Measurements from ENCODE around the gene AKR1C4.
"Not testable (repeated sequence)": the region's sequence is repeated elsewhere in the genome, so short reads cannot be mapped to it uniquely, and the experiment has no call there.

The AKR1C4 gene

GRCh38 chr10:5209776-5210175, 13.1 kb downstream of the AKR1C4 start:
- DNase-seq, result not testable (repeated sequence)

GRCh38 chr10:5210261-5210660, 13.6 kb downstream of the AKR1C4 start:
- peak; percentile 15 for DNase-seq

GRCh38 chr10:5211696-5212536, 15.3 kb downstream of the AKR1C4 start:
- no peak for DNase-seq

- no peak for DNase-seq
These were observed 20.2 kb downstream of the AKR1C4 start for GRCh38 chr10:5216801-5217200.

- DNase-seq, result no peak
These were observed 22.6 kb downstream of the AKR1C4 start for GRCh38 chr10:5219262-5219661.

GRCh38 chr10:5222942-5223341, 26.3 kb downstream of the AKR1C4 start:
- not testable (repeated sequence) for DNase-seq

GRCh38 chr10:5229019-5229418, 32.4 kb downstream of the AKR1C4 start:
- DNase-seq, result no peak

GRCh38 chr10:5233324-5233723, 36.7 kb downstream of the AKR1C4 start:
- no peak for DNase-seq

GRCh38 chr10:5234106-5234860, 37.6 kb downstream of the AKR1C4 start:
- DNase-seq, result no peak

GRCh38 chr10:5237541-5237940, 40.9 kb downstream of the AKR1C4 start:
- DNase-seq, result not testable (repeated sequence)

- DNase-seq, result no peak
These were observed 45.9 kb downstream of the AKR1C4 start for GRCh38 chr10:5242585-5242984.

GRCh38 chr10:5243521-5243987, 46.9 kb downstream of the AKR1C4 start:
- no peak for DNase-seq

- DNase-seq, result peak; percentile 40
These were observed 55.8 kb downstream of the AKR1C4 start for GRCh38 chr10:5252177-5253037.

GRCh38 chr10:5254488-5254887, 57.9 kb downstream of the AKR1C4 start:
- no peak for DNase-seq

GRCh38 chr10:5257768-5258167, 61.1 kb downstream of the AKR1C4 start:
- not testable (repeated sequence) for DNase-seq

- no peak for DNase-seq
These were observed 62.7 kb downstream of the AKR1C4 start for GRCh38 chr10:5259132-5259951.

- no peak for DNase-seq
These were observed 63.4 kb downstream of the AKR1C4 start for GRCh38 chr10:5259952-5260578.

GRCh38 chr10:5260828-5261227, 64.2 kb downstream of the AKR1C4 start:
- no peak for DNase-seq

GRCh38 chr10:5265139-5265538, 68.5 kb downstream of the AKR1C4 start:
- DNase-seq, result no peak

- no peak for DNase-seq
These were observed 69.7 kb downstream of the AKR1C4 start for GRCh38 chr10:5266351-5266750.

GRCh38 chr10:5266804-5267203, 70.2 kb downstream of the AKR1C4 start:
- DNase-seq, result no peak

GRCh38 chr10:5268234-5268633, 71.6 kb downstream of the AKR1C4 start:
- DNase-seq, result no peak
